LNCAP (cell line): Measurements from ENCODE around the gene TMED8.

Experiments
- CTCF ChIP-seq: fragments of 450-650 bp; IDR thresholded peaks from 2 replicates; pipeline ENCODE4 v1.5.1; 2017; ENCODE audit warnings: mild to moderate bottlenecking

TMED8 gene

GRCh38 chr14:77376771-77377501, at the start of gene TMED8, which contains the start of gene SAMD15:
Gene TMED8, minus strand, starts transcription at chr14:77377094. Its CDS starts 41 bp downstream, at chr14:77377053.
Gene SAMD15, plus strand, starts transcription at chr14:77377379. Its CDS starts 40 bp downstream, at chr14:77377419.
- TF ChIP-seq CTCF = peak; percentile 30; the same call in 1 of the 2 replicates

- TF ChIP-seq CTCF = no peak
These were observed 49.5 kb upstream of the TMED8 start for GRCh38 chr14:77426396-77426795.

- TF ChIP-seq CTCF = no peak
These were observed 48.0 kb upstream of the TMED8 start for GRCh38 chr14:77424862-77425261.

GRCh38 chr14:77423423-77423822, 46.5 kb upstream of the TMED8 start, which contains the start of gene NOXRED1:
Gene NOXRED1, minus strand, starts transcription at chr14:77423523. Its CDS starts 634 bp downstream, at chr14:77422889.
- TF ChIP-seq CTCF = no peak

GRCh38 chr14:77421201-77421600, 44.3 kb upstream of the TMED8 start:
- TF ChIP-seq CTCF = no peak

GRCh38 chr14:77416836-77417235, 39.9 kb upstream of the TMED8 start:
- TF ChIP-seq CTCF = no peak

- peak; percentile 16; the same call in 1 of the 2 replicates for TF ChIP-seq CTCF
These were observed 32.2 kb upstream of the TMED8 start for GRCh38 chr14:77409131-77409533.
